Parathyroid adenoma (tissue), 2 donors: Measurements from ENCODE around the gene SHKBP1.

Experiments used
- H2AFZ ChIP-seq: fragments of 300-600 bp; sonication (generic); one replicate; pipeline ENCODE4 v1.7.0; 2017; ENCODE audit warnings: antibody characterized with exemption, mild to moderate bottlenecking
- H3K27ac ChIP-seq: fragments of 300-600 bp; sonication (generic); one replicate; pipeline ENCODE4 v1.7.0; 2017
- H3K27me3 ChIP-seq: fragments of 300-600 bp; sonication (generic); one replicate; pipeline ENCODE4 v1.7.0; 2017; ENCODE audit warnings: low read length; ENCODE audit not compliant: control insufficient read depth, insufficient read depth
- H3K36me3 ChIP-seq: fragments of 300-600 bp; sonication (generic); one replicate; pipeline ENCODE4 v1.7.0; 2017; ENCODE audit warnings: low read length; ENCODE audit not compliant: control insufficient read depth, insufficient read depth
- H3K4me1 ChIP-seq: fragments of 300-600 bp; sonication (generic); one replicate; pipeline ENCODE4 v1.7.0; 2017; ENCODE audit warnings: control low read depth
- H3K4me2 ChIP-seq: fragments of 300-600 bp; sonication (generic); one replicate; pipeline ENCODE4 v1.7.0; 2017; ENCODE audit warnings: low read length
- H3K4me3 ChIP-seq: fragments of 300-600 bp; sonication (generic); one replicate; pipeline ENCODE4 v1.7.0; 2017; ENCODE audit warnings: low read depth, low read length
- H3K79me2 ChIP-seq: fragments of 300-600 bp; sonication (generic); one replicate; pipeline ENCODE4 v1.7.0; 2017; ENCODE audit warnings: control low read depth
- H3K9ac ChIP-seq: fragments of 300-600 bp; sonication (generic); one replicate; pipeline ENCODE4 v1.7.0; 2017; ENCODE audit warnings: mild to moderate bottlenecking
- H3K9me3 ChIP-seq: fragments of 300-600 bp; sonication (generic); one replicate; pipeline ENCODE4 v1.7.0; 2017; ENCODE audit warnings: low read length; ENCODE audit not compliant: control insufficient read depth
- TF ChIP-seq, protein P1 (sequence below): fragments of 300-600 bp; sonication (generic); IDR thresholded peaks from one replicate; pipeline ENCODE4 v1.7.0; 2017; ENCODE audit warnings: antibody characterized with exemption, mild to moderate bottlenecking
- donor health status: primary hyperparathyroidism.

The SHKBP1 gene

DNA sequence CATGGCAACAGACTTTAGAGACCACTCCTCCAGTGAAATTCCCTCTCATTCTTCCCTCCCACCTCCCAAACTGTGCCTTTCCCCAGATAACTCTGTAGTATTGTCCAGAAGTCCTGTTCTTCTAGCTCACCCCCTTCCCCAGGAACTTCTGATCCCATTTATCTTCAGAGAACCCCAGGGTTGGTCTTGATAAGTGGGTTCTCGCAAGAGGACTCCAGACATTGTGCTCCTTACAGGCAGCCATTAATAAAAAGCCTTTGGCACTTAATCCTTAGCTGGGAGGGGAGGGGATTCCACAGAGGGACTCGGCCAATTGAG, 26.4 kb downstream of the SHKBP1 start:
- Histone ChIP-seq H3K27ac (peak overlapping the region; percentile 66), H3K9ac (no peak overlapping the region), H3K4me1 (peaks cover 19% of the 10 kb centered on the region), H3K36me3 (no peaks in the 10 kb centered on the region), H3K4me2 (peak overlapping the region; percentile 83), H3K27me3 (no peaks in the 10 kb centered on the region), H3K79me2 (no peaks in the 10 kb centered on the region), H3K9me3 (no peaks in the 10 kb centered on the region), H3K4me3 (peak overlapping the region; percentile 59), H2AFZ (peak overlapping the region; percentile 84)
- TF ChIP-seq, protein P1, sequence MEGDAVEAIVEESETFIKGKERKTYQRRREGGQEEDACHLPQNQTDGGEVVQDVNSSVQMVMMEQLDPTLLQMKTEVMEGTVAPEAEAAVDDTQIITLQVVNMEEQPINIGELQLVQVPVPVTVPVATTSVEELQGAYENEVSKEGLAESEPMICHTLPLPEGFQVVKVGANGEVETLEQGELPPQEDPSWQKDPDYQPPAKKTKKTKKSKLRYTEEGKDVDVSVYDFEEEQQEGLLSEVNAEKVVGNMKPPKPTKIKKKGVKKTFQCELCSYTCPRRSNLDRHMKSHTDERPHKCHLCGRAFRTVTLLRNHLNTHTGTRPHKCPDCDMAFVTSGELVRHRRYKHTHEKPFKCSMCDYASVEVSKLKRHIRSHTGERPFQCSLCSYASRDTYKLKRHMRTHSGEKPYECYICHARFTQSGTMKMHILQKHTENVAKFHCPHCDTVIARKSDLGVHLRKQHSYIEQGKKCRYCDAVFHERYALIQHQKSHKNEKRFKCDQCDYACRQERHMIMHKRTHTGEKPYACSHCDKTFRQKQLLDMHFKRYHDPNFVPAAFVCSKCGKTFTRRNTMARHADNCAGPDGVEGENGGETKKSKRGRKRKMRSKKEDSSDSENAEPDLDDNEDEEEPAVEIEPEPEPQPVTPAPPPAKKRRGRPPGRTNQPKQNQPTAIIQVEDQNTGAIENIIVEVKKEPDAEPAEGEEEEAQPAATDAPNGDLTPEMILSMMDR: no peak

DNA sequence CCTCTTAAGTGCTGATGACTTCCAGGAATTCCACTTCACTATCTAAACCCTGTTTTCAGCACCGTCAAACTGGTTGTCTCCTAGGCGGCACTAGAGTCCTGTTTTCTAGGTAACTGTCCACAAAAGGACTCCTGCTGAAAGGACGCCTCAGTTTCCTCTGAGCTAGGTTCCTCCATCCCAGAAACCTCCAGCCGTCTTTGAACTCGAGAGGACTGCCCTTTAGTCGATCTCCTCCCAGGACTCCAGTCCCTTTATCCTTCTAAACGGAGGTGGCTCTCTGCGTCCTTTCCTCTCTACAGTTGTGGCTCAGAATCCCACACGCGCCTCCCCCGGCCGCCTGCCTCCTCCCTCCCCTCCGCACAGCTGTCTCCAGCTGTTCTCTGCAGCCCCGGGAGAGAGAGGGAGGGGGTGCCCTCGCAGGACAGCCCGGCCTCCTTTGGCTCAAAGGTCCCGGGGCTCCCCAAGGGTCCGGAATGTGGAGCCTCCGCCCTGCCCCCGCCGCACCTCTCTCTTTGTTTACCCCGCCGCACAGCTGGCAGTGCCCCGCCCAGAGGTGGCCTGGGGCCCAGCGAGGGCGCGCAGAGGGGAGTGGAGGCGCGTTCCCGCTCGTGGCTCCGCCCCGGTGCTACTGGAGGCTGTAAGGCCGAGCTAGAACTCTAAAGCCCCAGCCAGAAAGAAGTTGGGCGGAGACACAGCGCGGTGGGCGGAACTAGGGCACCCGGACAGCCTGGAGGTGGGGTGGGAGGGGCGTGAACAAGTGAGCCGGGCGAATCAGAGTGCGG, 26.9 kb downstream of the SHKBP1 start:
- peak overlapping the region; percentile 84 for H2AFZ ChIP-seq
- no peak overlapping the region for H3K9ac ChIP-seq
- no peaks in the 10 kb centered on the region for H3K36me3 ChIP-seq
- peak overlapping the region; percentile 66 for H3K27ac ChIP-seq
- H3K79me2 ChIP-seq: no peaks in the 10 kb centered on the region
- TF ChIP-seq, protein P1: no peak
- peak overlapping the region; percentile 59 for H3K4me3 ChIP-seq
- H3K4me1 ChIP-seq: peaks cover 14% of the 10 kb centered on the region
- H3K9me3 ChIP-seq: no peaks in the 10 kb centered on the region
- peak overlapping the region; percentile 83 for H3K4me2 ChIP-seq
- H3K27me3 ChIP-seq: no peaks in the 10 kb centered on the region

DNA sequence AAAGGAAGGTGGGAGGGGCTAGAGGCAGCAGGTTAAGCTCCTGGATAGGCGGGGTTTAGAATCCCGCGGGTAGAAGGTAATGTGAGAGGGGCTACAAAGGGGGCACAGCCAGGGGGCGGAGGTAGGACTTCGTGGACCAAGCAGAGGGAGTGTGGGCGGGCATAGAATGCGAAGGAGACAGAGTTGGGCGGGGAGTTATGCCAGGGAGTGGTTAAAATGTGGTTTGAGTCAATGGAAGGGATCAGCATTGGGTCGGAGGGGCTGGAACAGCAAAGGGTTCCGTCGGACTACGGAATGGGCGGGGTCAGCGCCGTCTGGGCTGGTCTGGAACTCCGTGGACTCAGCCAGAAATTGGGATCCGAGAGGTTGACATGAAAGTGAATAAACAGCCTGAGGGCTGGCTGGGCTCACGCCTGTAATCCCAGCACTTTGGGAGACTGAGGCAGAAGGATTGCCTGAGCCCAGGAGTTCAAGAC, 27.5 kb downstream of the SHKBP1 start:
- Histone ChIP-seq H3K4me2 (peak overlapping the region; percentile 83), H3K9me3 (no peaks in the 10 kb centered on the region), H3K27me3 (no peaks in the 10 kb centered on the region), H3K27ac (no peak overlapping the region), H3K36me3 (no peaks in the 10 kb centered on the region), H3K9ac (no peak overlapping the region), H3K4me3 (no peak overlapping the region), H3K4me1 (peaks cover 14% of the 10 kb centered on the region), H3K79me2 (no peaks in the 10 kb centered on the region), H2AFZ (peak overlapping the region; percentile 84)
- TF ChIP-seq, protein P1: peak; percentile 5

DNA sequence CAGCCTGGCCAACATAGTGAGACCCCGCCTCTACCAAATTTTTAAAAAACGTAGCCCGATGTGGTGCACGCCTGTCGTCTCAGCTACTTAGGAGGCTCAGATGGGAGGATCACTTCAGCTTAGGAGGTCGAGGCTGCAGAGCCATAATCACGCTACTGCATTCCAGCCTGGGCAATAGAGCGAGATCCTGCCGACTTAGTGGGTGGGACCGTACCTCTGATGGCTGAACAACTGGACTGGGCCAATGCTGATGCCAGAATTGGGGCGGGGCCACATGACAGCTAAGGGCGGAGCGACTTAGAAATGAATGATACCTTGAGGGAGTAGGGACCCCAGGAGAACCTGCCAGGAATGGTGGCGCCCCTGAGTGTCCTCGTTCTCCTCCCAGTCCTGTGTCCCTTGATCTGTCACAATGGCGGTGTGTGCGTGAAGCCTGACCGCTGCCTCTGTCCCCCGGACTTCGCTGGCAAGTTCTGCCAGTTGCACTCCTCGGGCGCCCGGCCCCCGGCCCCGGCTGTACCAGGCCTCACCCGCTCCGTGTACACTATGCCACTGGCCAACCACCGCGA, 28.1 kb downstream of the SHKBP1 start:
- peak overlapping the region; percentile 84 for H2AFZ ChIP-seq
- H3K4me3 ChIP-seq: peak overlapping the region; percentile 69
- TF ChIP-seq, protein P1: no peak
- H3K36me3 ChIP-seq: no peaks in the 10 kb centered on the region
- peak overlapping the region; percentile 64 for H3K4me2 ChIP-seq
- H3K9me3 ChIP-seq: no peaks in the 10 kb centered on the region
- peak overlapping the region; percentile 59 for H3K27ac ChIP-seq
- peaks cover 14% of the 10 kb centered on the region for H3K4me1 ChIP-seq
- H3K79me2 ChIP-seq: no peaks in the 10 kb centered on the region
- H3K9ac ChIP-seq: no peak overlapping the region
- H3K27me3 ChIP-seq: no peaks in the 10 kb centered on the region
